Cerebellar nuclear complex (tissue), 1 donor: ENCODE data around the gene ALPP.
"Not testable (repeated sequence)": the region's sequence is repeated elsewhere in the genome, so short reads cannot be mapped to it uniquely, and the experiment has no call there.

Experiments
- DNase-seq, 2 experiments: peaks; one replicate each; lab custom pipeline; 2025; lab: John Stamatoyannopoulos, UW

Gene ALPP

DNA sequence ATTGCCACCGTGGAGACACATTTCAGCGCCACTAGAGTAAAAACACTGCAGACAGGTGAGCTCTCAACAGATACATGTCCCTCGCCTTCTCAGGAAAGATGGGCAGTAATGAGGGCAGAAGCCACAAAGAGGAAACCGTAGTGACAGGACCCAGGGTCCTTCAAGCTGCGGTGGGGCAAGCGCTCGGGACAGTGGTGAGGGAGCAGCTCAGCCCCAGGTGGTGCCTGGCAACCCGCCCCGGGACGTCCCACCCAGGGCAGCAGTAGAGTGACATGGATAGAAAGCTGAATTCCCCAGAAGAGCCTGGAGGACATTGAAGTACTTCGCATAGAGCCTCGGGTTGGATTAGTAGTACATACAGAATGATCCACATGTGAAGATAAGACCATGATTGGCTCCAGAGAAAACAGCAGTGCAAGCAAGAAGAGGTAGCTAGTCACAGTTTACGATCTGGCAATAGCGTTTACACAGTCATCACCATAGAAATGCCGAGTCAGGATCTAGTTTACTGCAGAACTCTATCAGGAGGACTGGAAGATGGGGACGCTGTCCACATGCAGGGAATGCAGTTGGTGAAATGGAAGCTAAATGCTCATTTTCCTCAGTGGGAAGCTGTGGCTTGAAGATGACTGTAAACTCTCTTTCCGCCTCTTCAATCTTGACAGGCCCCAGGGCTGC lies 37.4 kb upstream of the ALPP start:
- DNase-seq = no peak

DNA sequence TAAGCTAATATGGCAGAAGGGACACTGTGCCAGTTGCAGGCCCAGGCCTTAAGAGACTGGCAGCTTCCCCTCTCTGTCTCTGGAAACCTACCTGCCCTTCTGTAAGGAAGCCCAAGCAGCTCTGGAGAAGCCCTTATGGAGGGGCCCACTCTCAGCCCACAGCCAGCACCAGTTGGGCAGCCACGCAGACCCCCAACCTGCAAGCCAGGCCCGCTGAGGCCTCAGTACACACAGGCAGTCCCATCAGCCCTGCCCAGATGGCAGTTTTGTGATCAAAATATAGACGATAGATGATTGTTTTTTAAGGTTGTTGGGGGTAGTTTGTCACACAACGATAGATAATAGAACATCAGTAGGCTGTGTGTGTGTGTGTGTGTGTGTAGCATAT lies 36.8 kb upstream of the ALPP start:
- DNase-seq = no peak

DNA sequence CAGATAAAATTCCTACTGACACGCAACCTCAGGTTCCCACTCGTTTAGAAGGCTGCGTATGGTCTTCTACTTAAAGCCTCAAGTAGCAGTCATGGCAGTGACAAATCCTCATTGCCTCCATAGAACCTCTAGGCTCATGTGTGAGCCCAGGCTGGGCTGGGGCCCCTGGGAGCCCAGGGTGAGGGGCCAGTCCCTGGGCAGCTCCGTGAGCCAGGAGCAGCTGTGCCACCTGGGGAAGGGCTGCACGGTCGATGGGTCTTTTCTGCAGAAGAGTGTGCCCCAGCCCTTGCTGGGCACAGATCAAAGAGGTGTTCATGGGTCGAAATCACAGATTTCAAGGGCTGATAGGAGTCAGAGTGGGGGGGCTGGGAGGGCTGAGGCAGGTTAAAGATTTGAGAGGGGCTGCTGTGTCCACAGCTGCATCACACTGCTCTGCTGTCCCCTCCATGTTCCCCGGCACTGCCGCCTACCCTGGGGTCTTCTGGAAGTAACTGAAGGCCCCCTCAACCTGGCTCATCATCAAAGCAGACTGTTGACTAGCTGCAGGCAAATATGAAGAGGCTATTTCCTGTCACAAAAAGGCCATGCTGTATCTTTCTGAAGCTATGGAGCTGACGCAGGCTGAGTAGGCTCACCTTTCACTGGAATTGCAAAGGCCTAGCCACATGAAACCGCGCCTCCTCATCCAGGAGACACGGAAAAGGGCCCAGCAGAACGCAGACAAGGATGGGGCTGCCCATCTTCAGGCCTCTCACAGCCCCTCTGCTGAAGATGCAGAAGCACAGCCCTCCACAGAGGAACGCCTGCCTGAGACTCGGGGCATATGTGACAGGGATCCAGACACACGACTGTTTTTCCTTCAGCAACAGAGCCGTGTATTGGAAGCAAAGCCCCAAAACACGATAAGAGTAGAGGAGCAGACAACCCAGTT lies 35.7 kb upstream of the ALPP start:
- no peak for DNase-seq

DNA sequence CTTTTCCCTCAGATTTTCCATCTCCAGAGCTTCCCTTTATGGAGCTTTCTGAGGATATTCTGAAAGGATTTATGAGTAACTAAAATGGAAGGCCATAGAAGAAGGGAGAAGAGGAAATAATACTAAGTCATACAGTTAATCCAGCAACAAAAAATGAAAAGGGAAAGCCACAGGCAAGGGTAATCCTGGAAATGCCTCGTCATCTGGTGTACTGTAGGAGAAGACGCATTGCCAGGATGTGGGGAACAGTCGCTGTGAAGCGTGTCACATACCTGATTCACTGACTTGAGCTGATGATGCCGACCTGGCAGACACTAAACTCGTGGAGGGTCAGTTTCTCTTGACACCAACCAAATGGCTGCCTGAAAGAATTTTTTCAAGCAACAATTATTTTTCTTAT lies 34.7 kb upstream of the ALPP start:
- DNase-seq = no peak

DNA sequence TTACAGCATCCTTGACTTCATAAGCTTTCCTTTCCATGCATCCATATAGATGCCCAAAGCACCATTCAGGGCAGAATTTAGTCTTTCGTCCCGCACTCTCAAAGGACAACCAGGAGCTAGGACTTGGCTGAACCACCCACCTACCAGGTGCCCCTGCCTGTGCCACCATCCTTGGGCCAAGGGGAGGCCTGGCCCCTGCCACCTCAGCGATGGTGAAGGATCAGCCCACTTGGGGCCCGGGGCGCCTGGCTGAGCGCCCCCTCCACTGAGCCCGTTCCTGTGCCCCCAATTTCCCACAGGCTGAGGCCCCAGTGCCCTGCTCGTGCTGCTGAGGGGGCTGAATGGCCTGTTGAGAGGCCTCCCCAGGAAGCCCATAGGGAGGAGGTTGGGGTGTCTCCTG lies 33.3 kb upstream of the ALPP start:
- no peak for DNase-seq

DNA sequence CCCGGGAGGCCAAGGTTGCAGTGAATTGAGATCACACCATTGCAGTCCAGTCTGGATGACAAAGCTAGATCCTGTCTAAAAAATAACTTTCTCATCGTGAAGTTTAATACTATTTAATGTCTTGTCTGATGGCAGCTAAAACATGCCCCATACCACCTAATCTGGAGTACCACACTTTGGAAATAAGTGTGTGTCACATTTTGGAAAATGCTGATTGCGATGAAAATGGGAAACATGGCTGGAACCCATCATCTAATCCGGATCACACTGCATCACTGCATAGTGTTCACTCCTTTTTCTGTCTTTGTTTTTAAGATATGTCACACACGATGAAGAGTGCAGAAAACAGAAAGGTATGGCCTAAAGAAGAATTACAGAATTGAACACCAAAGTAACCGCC lies 31.2 kb upstream of the ALPP start:
- DNase-seq = no peak

DNA sequence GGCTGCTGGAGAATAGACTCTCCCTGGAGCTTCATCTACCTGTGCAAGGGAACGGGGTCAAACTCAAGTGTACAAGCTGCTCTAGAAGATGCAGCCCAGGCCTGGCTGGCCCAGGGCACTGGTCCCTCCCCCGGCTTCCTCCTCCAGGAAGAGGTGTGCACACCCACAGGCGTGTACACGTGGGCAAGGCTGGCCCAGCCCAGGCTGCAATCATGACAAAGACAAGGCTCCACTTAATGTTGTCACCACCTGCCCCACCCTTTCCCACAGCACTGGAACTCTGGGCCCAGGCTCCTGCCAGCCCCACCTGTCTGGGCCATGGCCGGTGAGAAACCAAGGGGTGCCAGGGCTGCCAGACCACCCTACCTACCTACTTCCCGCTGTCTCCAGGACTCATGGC lies 29.6 kb upstream of the ALPP start:
- DNase-seq = no peak

DNA sequence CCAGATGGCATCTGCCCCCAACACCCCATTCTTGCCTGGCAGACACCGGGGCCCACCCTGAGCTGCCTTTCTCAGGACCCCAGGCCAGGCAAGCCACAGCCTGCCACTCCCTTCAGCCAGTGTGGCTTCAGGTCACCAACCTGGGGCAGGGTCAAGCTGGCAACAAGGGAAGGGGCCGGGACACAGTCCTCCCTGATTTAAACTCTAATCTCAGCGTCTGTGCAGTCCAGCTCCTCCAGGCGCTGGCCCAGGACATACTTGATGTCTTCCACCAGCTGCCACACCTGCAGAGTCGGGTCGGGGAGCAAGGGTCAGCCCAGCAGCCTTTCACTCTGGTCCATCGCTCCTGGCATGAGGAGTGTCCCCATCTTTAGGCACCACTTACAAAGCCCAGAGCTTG lies 29.0 kb upstream of the ALPP start:
- DNase-seq = no peak

DNA sequence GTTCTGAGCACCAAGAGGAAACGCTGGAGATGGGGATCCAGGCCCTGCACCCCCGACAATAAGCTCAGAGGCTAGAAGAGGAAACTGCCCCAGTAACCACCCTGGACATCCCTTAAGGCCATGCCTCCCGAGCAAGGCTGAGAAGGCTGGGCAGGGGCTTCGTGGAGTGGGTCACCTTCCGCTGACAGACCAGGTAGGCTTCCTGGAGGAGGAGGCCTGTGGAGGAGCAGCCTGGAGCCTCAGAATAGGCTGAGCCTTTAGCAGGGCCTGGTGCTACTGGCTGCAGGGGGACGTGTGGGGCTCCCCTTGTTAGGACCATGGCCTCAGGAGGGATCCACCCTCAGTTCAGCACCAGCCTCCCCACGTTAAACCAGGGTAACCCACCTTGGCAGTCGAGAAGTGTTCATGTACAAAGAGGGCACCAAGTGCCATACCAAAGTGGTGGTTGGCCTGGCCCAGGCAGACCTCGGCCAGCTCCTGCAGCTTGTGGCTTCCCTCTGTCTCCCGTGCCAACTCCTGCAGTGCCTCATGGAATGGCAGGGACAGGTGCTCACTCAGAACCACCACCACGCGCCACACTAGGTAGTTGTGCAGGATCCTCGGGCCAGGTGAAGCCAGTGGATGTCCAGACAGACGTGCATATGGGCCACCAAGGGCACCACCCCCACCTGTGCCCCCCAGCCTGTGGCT lies 28.5 kb upstream of the ALPP start:
- DNase-seq = no peak

DNA sequence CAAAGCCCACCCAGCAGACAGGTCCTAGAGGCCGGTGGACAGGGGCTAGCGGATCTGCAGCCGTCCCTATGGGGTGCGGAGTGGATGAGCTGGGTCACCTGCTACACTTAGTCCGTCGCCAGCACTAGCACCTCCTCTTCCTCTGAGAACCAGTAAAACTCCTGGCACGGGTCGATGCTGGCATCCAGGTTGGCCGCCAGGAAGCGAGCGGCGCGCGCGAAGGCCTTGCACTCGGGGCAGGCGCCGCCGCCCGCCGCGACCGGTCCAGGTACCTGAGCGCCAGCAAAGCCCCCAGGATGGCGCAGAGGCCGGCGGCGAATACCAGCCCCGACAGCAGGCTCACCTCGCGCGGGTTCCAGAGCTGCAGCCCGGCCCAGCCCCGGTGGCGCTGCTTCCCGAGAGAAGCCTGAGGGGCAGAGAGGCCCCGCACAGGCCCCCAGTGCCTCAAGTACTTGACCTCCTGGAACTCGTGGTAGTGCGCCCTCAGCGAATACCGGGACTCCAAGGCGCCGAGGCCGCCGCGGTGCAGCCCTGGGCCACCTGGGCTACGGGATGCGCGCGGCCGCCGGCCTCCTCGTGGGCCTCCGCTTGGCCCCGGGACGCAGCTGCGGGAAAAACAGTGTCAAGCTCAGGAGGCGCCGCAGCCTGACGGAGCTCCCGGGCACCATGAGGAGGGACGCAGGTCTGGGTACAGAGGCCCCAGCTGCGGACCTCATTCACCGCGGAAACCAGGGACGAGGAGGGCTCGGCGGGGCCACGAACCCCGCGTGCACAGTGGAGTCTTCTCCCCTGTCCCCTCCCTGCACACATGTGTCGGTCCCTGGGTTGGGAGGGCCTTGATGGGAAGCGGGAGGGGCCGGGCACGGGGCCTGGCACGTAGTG lies 27.5 kb upstream of the ALPP start:
- no peak for DNase-seq

DNA sequence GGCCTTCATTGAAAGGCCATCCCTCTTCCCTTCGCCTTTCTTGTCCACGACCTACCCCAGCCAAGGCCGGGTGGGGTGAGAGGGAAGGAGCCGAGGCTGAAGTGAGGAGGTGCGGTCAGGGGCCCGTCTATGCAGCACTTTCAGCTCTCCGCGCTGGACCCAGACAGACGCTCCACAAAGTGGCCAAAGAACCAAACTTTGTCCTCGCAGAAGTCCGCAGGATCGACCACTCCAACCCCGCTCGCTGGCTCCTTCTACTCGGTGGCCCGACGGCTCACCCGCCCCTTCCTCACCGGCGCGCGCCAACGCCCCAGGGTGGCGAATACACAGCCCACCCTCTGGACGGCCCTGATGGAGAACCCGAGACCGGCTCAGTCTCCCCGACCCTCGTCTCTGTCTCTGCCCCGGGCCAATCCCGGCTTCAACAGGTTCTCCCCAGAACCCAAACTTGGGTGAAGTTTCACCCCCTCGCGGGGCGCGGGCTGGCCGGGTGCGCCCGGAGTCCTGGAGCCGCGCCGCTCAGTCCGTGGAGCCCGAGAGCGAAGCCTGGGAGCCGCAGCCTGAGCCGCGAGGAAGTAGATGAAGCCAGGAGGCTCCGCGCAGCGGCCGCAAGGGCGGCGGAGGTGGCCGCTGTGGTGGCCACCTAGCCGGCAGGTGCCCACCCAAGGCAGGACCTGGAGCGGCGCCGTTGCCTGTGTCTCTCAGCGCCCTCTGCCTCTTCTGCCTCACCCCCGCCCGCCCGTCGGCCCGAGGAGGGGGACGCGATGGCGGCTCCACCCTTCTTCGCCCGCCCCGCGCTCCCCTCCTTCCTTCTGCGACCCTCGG lies 26.7 kb upstream of the ALPP start:
- DNase-seq = no peak

DNA sequence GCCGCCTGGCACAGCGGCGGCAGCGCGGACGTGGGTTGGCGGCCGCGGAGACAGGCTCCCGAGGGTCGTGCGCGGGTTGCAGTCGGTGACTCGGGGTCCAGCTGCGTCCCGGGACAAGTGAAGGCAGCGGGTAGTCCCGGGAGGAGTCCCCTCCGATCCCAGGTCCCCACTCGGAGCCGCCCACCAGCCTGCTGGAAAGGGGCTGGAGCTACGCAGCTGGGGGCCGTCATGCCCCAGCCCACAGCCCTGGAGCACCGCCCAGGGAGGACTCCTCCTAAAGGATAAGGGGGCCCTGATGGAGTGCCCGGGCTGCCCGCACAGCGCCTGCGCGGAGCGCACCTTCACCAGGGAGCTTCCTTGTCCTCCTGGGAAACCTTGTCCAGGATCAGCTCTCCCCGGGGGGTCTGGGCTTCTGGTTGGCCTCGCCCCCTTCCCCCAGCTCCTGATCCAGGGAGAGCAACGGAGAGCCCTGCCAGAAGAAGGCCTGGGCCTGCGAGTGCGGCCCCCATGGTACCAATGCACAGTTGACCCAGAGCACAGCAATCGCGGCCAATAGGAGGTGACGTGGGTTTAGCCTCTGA lies 25.9 kb upstream of the ALPP start:
- DNase-seq = no peak

DNA sequence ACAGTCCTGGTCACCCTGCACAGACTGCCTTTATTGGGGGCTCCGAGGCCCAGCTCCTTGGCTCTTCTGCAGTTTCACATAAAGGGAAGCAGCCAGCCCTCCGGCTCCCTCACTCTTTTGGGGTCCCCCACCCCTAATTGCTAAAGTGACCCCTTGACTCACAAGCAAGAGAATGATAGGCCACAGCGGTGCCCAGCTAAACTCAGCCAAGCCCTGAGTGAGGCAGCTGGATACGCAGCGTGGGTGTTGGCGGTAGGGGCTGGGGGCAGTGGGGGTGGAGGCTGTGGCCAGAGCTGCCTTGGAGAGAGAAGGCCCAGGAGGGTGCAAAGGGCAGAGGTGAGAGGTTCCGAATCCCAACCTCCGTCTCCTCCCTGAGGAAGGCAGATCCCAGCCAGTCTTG lies 25.5 kb upstream of the ALPP start:
- no peak for DNase-seq

DNA sequence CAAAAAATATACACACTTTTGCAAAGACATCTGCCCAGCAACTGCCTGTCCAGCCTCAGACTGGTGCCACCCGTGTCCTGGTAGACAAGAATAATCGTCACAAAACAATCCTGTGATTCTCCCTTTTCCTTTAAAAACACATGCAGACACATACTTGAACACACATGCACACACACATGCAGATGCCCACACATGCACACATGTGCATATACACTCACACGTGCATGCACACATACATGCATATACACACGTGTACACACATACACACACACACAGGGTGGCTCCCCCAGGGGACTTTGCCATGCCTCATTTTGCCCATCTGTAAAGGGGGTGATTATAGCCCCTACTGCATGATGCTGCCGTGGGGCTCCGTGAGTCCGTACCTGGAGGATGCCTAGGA lies 24.9 kb upstream of the ALPP start:
- no peak for DNase-seq

DNA sequence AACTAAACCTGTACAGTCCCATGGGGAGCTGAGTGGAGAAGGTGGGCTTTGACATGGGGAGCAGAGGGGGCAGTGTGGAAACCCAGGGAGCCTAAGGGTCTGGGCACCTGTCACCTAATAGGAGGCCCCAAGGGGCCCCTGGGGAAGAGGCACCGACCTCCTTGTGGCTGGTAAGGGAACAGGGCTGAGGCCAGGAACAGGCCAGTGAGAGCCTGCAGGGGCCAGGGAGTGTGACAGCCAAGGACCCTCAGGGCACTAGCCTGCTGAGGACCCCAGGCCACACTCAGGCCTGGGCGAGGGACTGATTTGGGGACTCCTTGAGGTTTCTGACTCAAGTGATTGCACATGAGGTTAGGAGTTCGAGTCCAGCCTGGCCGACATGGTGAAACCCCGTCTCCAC lies 24.5 kb upstream of the ALPP start:
- DNase-seq = no peak

DNA sequence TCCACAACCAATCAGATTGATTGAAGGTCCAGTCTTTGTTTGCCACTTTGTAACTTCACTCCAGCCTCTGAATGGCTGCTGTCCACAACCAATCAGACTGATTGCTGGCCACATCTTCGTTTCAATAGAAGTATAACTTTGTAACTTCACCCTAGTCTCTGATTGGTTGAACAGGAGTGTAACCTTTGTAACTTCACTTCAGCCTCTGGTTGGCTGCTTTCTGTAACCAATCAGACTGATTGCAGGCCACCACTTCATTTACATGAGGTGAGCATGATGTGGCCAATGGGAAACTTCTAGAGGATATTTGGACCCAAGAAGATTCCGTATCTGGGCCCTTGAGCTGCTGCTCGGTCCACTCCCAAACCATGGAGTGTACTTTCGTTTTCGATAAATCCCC lies 16.9 kb upstream of the ALPP start:
- no peak for DNase-seq

DNA sequence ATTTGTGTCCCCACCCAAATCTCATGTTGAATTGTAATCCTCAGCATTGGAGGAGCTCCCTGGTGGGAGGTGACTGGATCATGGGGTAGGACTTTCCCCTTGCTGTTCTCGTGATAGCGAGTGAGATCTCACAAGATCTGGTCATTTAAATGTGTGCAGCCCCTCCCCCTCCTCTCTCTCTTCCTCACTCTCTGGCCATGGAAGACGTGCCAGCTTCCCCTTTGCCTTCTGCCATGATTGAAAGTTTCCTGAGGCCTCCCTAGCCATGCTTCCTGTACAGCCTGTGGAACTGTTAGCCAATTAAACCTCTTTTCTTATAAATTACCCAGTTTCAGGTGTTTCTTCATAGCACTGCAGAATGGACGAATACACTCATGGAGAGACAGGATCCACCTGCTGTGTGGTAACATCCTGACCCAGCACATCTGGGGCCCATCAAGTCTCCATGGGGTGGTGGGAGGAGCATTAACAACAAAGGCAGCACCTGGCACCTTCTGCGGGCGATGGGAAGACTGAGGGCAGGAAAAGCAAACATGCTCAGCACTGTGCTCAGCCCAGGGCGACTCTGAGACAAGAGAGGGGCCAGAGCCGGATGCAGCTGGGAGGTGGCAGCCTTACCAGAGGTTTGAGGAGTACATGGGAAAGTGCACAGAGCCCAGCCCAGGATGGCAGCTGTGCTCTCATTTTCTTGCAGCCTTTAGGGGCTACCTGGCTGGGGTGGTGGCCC lies 16.2 kb upstream of the ALPP start:
- no peak for DNase-seq

DNA sequence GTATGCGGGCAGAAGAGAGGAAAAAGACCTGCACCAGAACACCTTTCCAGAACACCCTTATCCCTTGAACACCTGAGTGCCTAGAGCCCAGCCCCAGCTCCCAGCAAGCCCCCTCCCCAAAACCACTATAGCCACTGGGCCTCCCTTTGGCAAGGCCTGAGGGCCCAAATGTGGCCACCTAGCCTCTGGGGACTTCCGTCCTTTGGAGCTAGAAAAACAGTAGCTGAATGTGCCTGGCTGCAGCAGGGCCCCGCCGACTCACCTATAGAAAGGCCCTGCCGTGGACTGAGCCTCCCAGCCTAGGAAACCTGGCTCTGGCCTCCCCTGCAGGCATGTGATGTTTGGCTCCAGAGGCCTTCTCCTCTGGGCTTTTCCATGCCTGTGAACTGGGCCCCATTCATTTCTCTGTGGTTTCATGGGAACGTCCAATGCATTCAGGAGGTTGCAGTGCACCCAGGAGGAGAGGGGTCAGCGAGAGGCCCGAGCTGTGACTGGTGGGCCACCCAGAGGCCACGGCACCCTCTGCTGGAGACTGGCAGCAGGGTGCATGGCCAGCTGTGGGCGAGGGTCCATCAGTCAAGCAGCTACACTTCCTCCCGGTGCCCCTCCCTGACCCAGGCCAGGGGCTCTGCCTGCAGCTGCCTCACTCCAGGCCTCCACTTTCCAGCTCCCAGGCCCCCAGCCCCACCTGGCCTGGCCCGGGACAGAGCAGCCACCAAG lies 15.3 kb upstream of the ALPP start:
- not testable (repeated sequence) for DNase-seq
